Esophagus squamous epithelium (tissue), 5 donors: ENCODE measurements around the gene CEACAM21. TPM values are rescaled to one million over a fixed set of nuclear protein-coding genes. Genes with fewer than 3 reads are reported as not detected.

ENCODE experiments used
- DNase-seq: peaks from one replicate; lab custom pipeline; 2025; lab: John Stamatoyannopoulos, UW
- H3K27ac ChIP-seq, 4 donors: fragments of 200-600 bp; sonication (generic); one replicate each; pipeline ENCODE4 v1.5.1; 2016 to 2019; ENCODE audit warnings: mild to moderate bottlenecking in 1 of 4
- H3K27me3 ChIP-seq, 4 donors: fragments of 200-600 bp; sonication (generic); 1 replicate in 3 of 4; 2 replicates in 1 of 4; pipeline versions ENCODE4 v1.5.1 to v1.6.0; 2017 to 2021; ENCODE audit warnings: antibody characterized with exemption in 1 of 4
- H3K36me3 ChIP-seq, 3 donors: fragments of 200-600 bp; sonication (generic); one replicate each; pipeline ENCODE4 v1.5.1; 2016 to 2019
- H3K4me1 ChIP-seq, 3 donors: fragments of 200-600 bp; sonication (generic); one replicate each; pipeline ENCODE4 v1.5.1; 2017 to 2019
- H3K4me3 ChIP-seq, 4 donors: fragments of 200-600 bp; sonication (generic); 1 replicate in 3 of 4; 2 replicates in 1 of 4; pipeline ENCODE4 v1.5.1; 2016 to 2019; ENCODE audit warnings: mild to moderate bottlenecking in 2 of 4, moderate library complexity in 1 of 4
- H3K9me3 ChIP-seq, 3 donors: fragments of 200-600 bp; sonication (generic); one replicate each; pipeline ENCODE4 v1.5.1; 2016 to 2019
- POLR2A ChIP-seq, 4 donors: fragments of 450-650 bp; IDR thresholded peaks; one replicate each; pipeline ENCODE4 v1.6.1; 2017; ENCODE audit warnings: antibody characterized with exemption in 4 of 4, mild to moderate bottlenecking in 4 of 4, moderate library complexity in 3 of 4
- WGBS, 2 donors: methylation state at CpG; one replicate each; pipeline ENCODE4 v1.1.5; 2018; 5-methylcytosine and 5-hydroxymethylcytosine counted together
- intact Hi-C: fragments of 100-400 bp; cut with DNase I; formaldehyde crosslinking; loops from one replicate; pipeline ENCODE4 v1.15.0; 2022
- total RNA-seq, 4 donors: library from RNA; depleted of rRNA; stranded (reverse); fragments of >200 nt; gene quantifications; one replicate each; pipeline ENCODE4 v1.1.0, GENCODE V29; 2016
- TF ChIP-seq, protein P1 (sequence below), 6 experiments: fragments of 450-650 bp in 4 of 6; fragments of 200-600 bp in 2 of 6; sonication (generic) in 2 of 6; IDR thresholded peaks; one replicate each; pipeline ENCODE4 v1.5.1; 2016 to 2019; ENCODE audit warnings: antibody characterized with exemption in 6 of 6, mild to moderate bottlenecking in 4 of 6, moderate library complexity in 4 of 6
- donor health status: DM: yes; HTN: yes; CAD: no.

CEACAM21 gene
- total RNA-seq, 4 donors from 2014 or later = 0.57 to 3.7 TPM; not detected in 2

DNA sequence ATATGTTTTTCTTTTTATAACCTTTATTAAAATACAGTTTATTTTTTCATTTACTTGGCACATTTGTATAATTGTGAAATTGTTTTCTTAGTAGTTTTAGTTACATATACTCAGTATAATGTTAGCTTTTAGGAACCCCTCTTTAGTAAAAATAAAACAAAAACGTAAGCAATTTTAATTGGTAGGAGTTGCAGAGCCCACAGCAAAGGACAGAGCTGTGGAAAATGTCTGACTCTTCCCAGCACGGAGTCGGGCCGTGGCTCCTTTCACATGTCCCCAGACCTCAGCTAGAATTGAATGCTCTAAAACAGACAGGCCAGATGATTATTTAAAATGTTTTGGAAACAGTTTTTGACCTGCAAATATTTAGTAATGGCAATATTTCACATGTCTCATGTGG lies 27.9 kb upstream of the CEACAM21 start:
- intact Hi-C loops = no loop called here
- DNase-seq = no peak
- WGBS, 2 donors = 46 to 64% methylated on average over 4 of the region's 4 CpGs

DNA sequence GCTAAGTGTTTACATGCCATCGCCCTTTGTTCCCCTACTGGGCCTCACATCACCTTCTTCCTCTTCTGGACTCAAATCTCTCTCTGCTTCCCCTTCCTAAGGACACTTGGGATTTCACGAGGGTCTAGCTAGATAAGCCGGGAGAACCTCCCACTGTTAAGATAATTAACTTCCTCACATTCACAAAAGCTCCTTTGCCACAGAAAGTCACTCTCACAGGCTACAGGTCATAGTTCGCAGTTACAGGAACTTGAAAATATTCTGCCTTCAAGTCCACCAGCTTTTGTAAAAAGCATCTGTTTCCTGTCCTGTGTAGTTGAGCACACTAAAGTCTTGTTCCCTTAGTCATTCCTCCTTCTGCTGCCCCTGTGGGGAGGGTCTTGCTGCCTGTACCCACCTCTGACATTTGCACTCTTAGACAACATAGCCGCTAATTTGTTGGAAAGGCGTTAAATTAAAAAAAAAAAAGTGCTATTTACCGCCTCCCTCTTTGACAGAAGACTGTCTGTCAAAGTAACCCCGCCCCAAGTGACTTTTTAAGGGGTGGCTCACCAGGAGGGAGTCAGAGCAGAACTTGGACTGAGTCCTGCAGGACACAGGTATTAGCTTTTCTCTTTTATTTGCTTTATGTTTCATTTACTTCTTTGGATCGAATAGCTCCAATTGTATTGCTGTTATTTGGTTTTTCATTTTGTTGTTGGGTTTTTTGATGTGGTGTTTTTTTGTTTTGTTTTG lies 26.8 kb upstream of the CEACAM21 start:
- no peak for DNase-seq
- H3K4me3 ChIP-seq = peak overlapping the region in 3 of 4 donors; percentile 16 to 42 (median 31)
- H3K4me1 ChIP-seq = peaks cover 0 to 26% (median 0%) of the 10 kb centered on the region in 3 donors
- intact Hi-C loops = no loop called here
- H3K9me3 ChIP-seq = no peaks in the 10 kb centered on the region
- WGBS, 2 donors = 15 to 18% methylated on average over 9 of the region's 9 CpGs
- TF ChIP-seq, protein P1, sequence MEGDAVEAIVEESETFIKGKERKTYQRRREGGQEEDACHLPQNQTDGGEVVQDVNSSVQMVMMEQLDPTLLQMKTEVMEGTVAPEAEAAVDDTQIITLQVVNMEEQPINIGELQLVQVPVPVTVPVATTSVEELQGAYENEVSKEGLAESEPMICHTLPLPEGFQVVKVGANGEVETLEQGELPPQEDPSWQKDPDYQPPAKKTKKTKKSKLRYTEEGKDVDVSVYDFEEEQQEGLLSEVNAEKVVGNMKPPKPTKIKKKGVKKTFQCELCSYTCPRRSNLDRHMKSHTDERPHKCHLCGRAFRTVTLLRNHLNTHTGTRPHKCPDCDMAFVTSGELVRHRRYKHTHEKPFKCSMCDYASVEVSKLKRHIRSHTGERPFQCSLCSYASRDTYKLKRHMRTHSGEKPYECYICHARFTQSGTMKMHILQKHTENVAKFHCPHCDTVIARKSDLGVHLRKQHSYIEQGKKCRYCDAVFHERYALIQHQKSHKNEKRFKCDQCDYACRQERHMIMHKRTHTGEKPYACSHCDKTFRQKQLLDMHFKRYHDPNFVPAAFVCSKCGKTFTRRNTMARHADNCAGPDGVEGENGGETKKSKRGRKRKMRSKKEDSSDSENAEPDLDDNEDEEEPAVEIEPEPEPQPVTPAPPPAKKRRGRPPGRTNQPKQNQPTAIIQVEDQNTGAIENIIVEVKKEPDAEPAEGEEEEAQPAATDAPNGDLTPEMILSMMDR (IDR thresholded peaks at IDR 0.05) = no peak
- peak in 3 of 4 donors; percentile 30 to 81 (median 44) for TF ChIP-seq POLR2A (IDR thresholded peaks at IDR 0.05)
- H3K27ac ChIP-seq = peak overlapping the region; percentile 22 to 79 (median 53)
- H3K36me3 ChIP-seq = no peaks in the 10 kb centered on the region
- H3K27me3 ChIP-seq = peaks cover 0 to 45% (median 0%) of the 10 kb centered on the region in 4 donors

More for the DNA sequence above, 27.9 kb upstream of the CEACAM21 start:
- Histone ChIP-seq H3K4me3 (no peak overlapping the region), H3K9me3 (no peaks in the 10 kb centered on the region), H3K27me3 (peaks cover 0 to 47% (median 0%) of the 10 kb centered on the region in 4 donors), H3K27ac (no peak overlapping the region), H3K36me3 (no peaks in the 10 kb centered on the region), H3K4me1 (peaks cover 0 to 26% (median 0%) of the 10 kb centered on the region in 3 donors)
- no peak for TF ChIP-seq POLR2A (IDR thresholded peaks at IDR 0.05)
- TF ChIP-seq, protein P1 (IDR thresholded peaks at IDR 0.05) = no peak

DNA sequence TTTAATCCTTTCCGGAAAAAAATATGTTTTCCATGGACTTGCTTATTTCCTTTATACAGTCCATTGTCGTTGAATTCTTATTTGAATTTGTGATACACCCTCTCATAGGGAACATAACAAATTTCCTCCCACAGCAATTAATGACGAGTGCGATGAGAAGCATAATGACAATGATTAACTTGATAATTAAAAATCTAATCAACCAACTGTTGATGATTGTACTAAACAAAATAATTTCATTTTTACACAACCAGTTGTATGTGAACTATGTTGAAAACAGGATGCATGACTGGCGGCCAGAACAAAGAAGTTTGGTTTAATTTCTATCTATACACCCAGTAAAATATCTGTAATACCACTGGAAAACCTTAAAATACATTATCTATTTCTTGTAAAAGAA lies 26.1 kb upstream of the CEACAM21 start:
- TF ChIP-seq, protein P1 (IDR thresholded peaks at IDR 0.05) = no peak
- no peak for TF ChIP-seq POLR2A (IDR thresholded peaks at IDR 0.05)
- peaks cover 0 to 44% (median 0%) of the 10 kb centered on the region in 4 donors for H3K27me3 ChIP-seq
- WGBS, 2 donors = 49 to 60% methylated on average over 5 of the region's 5 CpGs
- intact Hi-C loops = no loop called here
- H3K4me1 ChIP-seq = peaks cover 0 to 26% (median 0%) of the 10 kb centered on the region in 3 donors
- H3K4me3 ChIP-seq = peak overlapping the region in 3 of 4 donors; percentile 16 to 42 (median 31)
- no peak for DNase-seq
- no peaks in the 10 kb centered on the region for H3K9me3 ChIP-seq
- peak overlapping the region; percentile 13 to 65 (median 51) for H3K27ac ChIP-seq
- H3K36me3 ChIP-seq = no peaks in the 10 kb centered on the region

DNA sequence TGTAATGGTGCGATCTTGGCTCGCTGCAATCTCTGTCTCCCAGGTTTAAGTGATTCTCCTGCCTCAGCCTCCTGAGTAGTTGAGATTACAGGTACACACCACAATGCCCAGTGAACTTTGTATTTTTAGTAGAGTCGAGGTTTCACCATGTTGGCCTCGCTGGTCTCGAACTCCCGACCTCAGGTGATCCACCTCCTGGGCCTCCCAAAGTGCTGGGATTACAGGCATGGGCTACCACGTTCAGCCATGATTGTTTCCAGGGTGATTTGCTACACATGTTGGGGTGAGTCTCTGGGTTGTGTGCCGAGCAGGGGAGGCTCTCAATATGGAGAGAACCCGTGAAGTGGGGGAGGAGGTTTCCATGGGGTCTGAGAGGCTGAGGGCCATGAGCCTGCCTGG lies 24.8 kb upstream of the CEACAM21 start:
- WGBS, 2 donors = 53 to 64% methylated on average over 6 of the region's 9 CpGs
- intact Hi-C loops = no loop called here

More for the DNA sequence above, 24.8 kb upstream of the CEACAM21 start:
- Histone ChIP-seq H3K4me3 (peak overlapping the region in 2 of 4 donors; percentile 31 to 42), H3K9me3 (no peaks in the 10 kb centered on the region), H3K27me3 (peaks cover 0 to 46% (median 0%) of the 10 kb centered on the region in 4 donors), H3K36me3 (no peaks in the 10 kb centered on the region), H3K4me1 (peaks cover 0 to 27% (median 0%) of the 10 kb centered on the region in 3 donors), H3K27ac (peak overlapping the region in 3 of 4 donors; percentile 16 to 57 (median 47))
- TF ChIP-seq, protein P1 (IDR thresholded peaks at IDR 0.05) = no peak
- TF ChIP-seq POLR2A (IDR thresholded peaks at IDR 0.05) = no peak
- DNase-seq = no peak
